ENCODE results near the gene TNFRSF8.
A peak's percentile ranks its signal among the peaks of the same experiment; 100 is the strongest.

TNFRSF8 gene

GRCh38 chr1:12142891-12143630, 80.0 kb downstream of the TNFRSF8 start:
- DNase-seq (ENCODE audit: low spot score) = no peak

GRCh38 chr1:12143631-12144155, 80.6 kb downstream of the TNFRSF8 start:
- DNase-seq (ENCODE audit: low spot score) = peak; percentile 83

- DNase-seq (ENCODE audit: low spot score) = no peak
Measured at GRCh38 chr1:12144236-12144635, 81.1 kb downstream of the TNFRSF8 start.

- no peak for DNase-seq (ENCODE audit: low spot score)
Measured at GRCh38 chr1:12144969-12145368, 81.9 kb downstream of the TNFRSF8 start.

- no peak for DNase-seq (ENCODE audit: low spot score)
Measured at GRCh38 chr1:12145616-12146342, 82.7 kb downstream of the TNFRSF8 start.

- no peak for DNase-seq (ENCODE audit: low spot score)
Measured at GRCh38 chr1:12146343-12147112, 83.4 kb downstream of the TNFRSF8 start.

- no peak for DNase-seq (ENCODE audit: low spot score)
Measured at GRCh38 chr1:12147201-12147701, 84.1 kb downstream of the TNFRSF8 start.

- DNase-seq (ENCODE audit: low spot score) = no peak
Measured at GRCh38 chr1:12148160-12148957, 85.3 kb downstream of the TNFRSF8 start.

GRCh38 chr1:12148958-12149790, 86.1 kb downstream of the TNFRSF8 start:
- DNase-seq (ENCODE audit: low spot score) = no peak

- no peak for DNase-seq (ENCODE audit: low spot score)
Measured at GRCh38 chr1:12149791-12150175, 86.7 kb downstream of the TNFRSF8 start.

- no peak for DNase-seq (ENCODE audit: low spot score)
Measured at GRCh38 chr1:12150456-12151200, 87.5 kb downstream of the TNFRSF8 start.

- DNase-seq (ENCODE audit: low spot score) = no peak
Measured at GRCh38 chr1:12151465-12151864, 88.4 kb downstream of the TNFRSF8 start.

GRCh38 chr1:12152113-12152891, 89.2 kb downstream of the TNFRSF8 start:
- no peak for DNase-seq (ENCODE audit: low spot score)

GRCh38 chr1:12153181-12153785, 90.2 kb downstream of the TNFRSF8 start:
- peak; percentile 80 for DNase-seq (ENCODE audit: low spot score)

- DNase-seq (ENCODE audit: low spot score) = no peak
Measured at GRCh38 chr1:12155328-12155727, 92.2 kb downstream of the TNFRSF8 start.

- no peak for DNase-seq (ENCODE audit: low spot score)
Measured at GRCh38 chr1:12157366-12158231, 94.5 kb downstream of the TNFRSF8 start.

GRCh38 chr1:12158357-12159092, 95.4 kb downstream of the TNFRSF8 start:
- no peak for DNase-seq (ENCODE audit: low spot score)

Data from kidney capillary endothelial cell (primary cell).